KMS-11 (cell line): ENCODE measurements around the gene LDB2.
A peak's percentile ranks its signal among the peaks of the same experiment; 100 is the strongest.

Experiments used
- H2AFZ ChIP-seq: fragments of 200-600 bp; sonication (generic); 2 replicates; pipeline ENCODE4 v1.6.1; 2016; ENCODE audit warnings: antibody characterized with exemption, mixed run types, low read depth
- H3K27ac ChIP-seq: fragments of 200-600 bp; sonication (generic); 2 replicates; pipeline ENCODE4 v1.6.1; 2016; ENCODE audit warnings: mild to moderate bottlenecking, mixed run types
- H3K27me3 ChIP-seq: fragments of 200-600 bp; sonication (generic); 2 replicates; pipeline ENCODE4 v1.6.1; 2017; ENCODE audit warnings: mild to moderate bottlenecking, low read depth, mixed run types, moderate library complexity; ENCODE audit not compliant: insufficient read depth
- H3K36me3 ChIP-seq: fragments of 200-600 bp; sonication (generic); 2 replicates; pipeline ENCODE4 v1.6.1; 2017; ENCODE audit warnings: mild to moderate bottlenecking, mixed run types; ENCODE audit not compliant: insufficient read depth
- H3K4me1 ChIP-seq: fragments of 200-600 bp; sonication (generic); 2 replicates; pipeline ENCODE4 v1.6.1; 2016; ENCODE audit warnings: mild to moderate bottlenecking, low read depth, mixed run types; ENCODE audit not compliant: poor library complexity, severe bottlenecking
- H3K4me2 ChIP-seq: fragments of 200-600 bp; sonication (generic); 2 replicates; pipeline ENCODE4 v1.7.0; 2016; ENCODE audit warnings: mild to moderate bottlenecking, mixed run types
- H3K4me3 ChIP-seq: fragments of 200-600 bp; sonication (generic); IDR thresholded peaks from 2 replicates; pipeline ENCODE4 v1.6.1; 2017; ENCODE audit warnings: low read depth, low read length, mixed read lengths; ENCODE audit not compliant: insufficient read depth
- H3K79me2 ChIP-seq: fragments of 200-600 bp; sonication (generic); 2 replicates; pipeline ENCODE4 v1.6.1; 2016; ENCODE audit warnings: low read depth, mixed run types; ENCODE audit not compliant: insufficient read depth
- H3K9ac ChIP-seq: fragments of 200-600 bp; sonication (generic); 2 replicates; pipeline ENCODE4 v1.6.1; 2016; ENCODE audit warnings: mild to moderate bottlenecking, mixed run types
- H4K20me1 ChIP-seq: fragments of 200-600 bp; sonication (generic); 2 replicates; pipeline ENCODE4 v1.6.1; 2016; ENCODE audit warnings: mild to moderate bottlenecking, mixed run types; ENCODE audit not compliant: insufficient read depth
- CTCF ChIP-seq: fragments of 200-600 bp; sonication (generic); conservative IDR thresholded peaks from 2 replicates; pipeline ENCODE4 v1.6.1; 2017; ENCODE audit warnings: low read depth, mild to moderate bottlenecking, antibody characterized with exemption, low read length, moderate library complexity, mixed read lengths

Gene LDB2

GRCh38 chr4:16668488-16668887, 230.0 kb downstream of the LDB2 start:
- Histone ChIP-seq H3K4me1 (peaks cover 13% of the 10 kb centered on the region), H3K9ac (no peak overlapping the region), H3K4me2 (no peak overlapping the region), H3K27me3 (no peaks in the 10 kb centered on the region), H3K4me3 (no peak overlapping the region), H3K36me3 (no peaks in the 10 kb centered on the region), H3K79me2 (no peaks in the 10 kb centered on the region), H2AFZ (no peak overlapping the region), H4K20me1 (no peaks in the 10 kb centered on the region), H3K27ac (no peak overlapping the region)
- TF ChIP-seq CTCF, result no peak

DNA sequence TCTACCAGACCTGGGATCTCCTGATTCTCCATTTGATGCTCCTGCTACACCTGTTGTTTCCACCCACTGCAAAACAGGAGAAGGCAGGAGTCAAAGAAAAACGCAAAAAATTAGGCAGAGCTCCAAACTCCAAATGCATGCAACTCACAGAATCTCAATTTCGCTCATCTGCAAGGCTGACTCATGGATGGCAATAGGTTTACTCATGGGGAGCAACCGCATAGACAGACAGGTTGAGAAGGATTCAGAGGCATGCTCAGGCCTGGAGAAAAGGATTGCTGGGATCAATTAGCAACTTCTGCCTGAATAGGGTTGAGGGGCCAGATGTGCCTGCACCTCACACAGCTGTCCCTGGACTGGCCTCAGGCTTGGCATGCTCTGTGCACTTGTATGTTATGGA, 231.0 kb downstream of the LDB2 start:
- Histone ChIP-seq H4K20me1 (no peaks in the 10 kb centered on the region), H3K9ac (no peak overlapping the region), H2AFZ (no peak overlapping the region), H3K79me2 (no peaks in the 10 kb centered on the region), H3K36me3 (no peaks in the 10 kb centered on the region), H3K4me3 (no peak overlapping the region), H3K4me2 (no peak overlapping the region), H3K27me3 (no peaks in the 10 kb centered on the region), H3K4me1 (peaks cover 13% of the 10 kb centered on the region), H3K27ac (no peak overlapping the region)
- TF ChIP-seq CTCF, result no peak

- TF ChIP-seq CTCF, result no peak
- H3K4me2 ChIP-seq, result peak overlapping the region; percentile 59
- H2AFZ ChIP-seq, result no peak overlapping the region
- H3K4me3 ChIP-seq, result no peak overlapping the region
- H3K36me3 ChIP-seq, result no peaks in the 10 kb centered on the region
- no peaks in the 10 kb centered on the region for H4K20me1 ChIP-seq
- no peaks in the 10 kb centered on the region for H3K27me3 ChIP-seq
- H3K27ac ChIP-seq, result no peak overlapping the region
- no peaks in the 10 kb centered on the region for H3K79me2 ChIP-seq
- H3K4me1 ChIP-seq, result peaks cover 13% of the 10 kb centered on the region
- no peak overlapping the region for H3K9ac ChIP-seq
These were observed 232.4 kb downstream of the LDB2 start for GRCh38 chr4:16665942-16666551.

DNA sequence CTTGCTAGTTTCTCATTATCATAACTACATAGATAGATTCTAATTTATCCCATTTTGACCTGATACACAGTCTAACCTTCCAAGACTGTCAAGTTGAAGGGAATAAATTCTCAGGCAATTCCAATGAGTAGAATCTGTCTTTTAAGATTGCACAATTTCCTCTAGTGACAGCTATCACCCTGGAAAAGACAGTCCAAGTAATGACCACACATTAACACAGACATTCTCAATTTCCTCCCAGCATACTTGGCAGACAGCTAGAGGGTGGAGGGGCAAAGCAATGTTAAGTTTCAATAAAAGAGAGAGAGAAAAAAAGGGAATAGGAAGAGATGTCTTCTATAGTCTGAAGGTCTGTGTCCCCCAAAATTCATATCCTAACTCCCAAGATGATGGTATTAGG, 234.7 kb downstream of the LDB2 start:
- no peaks in the 10 kb centered on the region for H4K20me1 ChIP-seq
- H3K4me2 ChIP-seq, result no peak overlapping the region
- H3K79me2 ChIP-seq, result no peaks in the 10 kb centered on the region
- no peak for TF ChIP-seq CTCF
- peaks cover 13% of the 10 kb centered on the region for H3K4me1 ChIP-seq
- no peak overlapping the region for H2AFZ ChIP-seq
- H3K36me3 ChIP-seq, result no peaks in the 10 kb centered on the region
- no peak overlapping the region for H3K27ac ChIP-seq
- H3K9ac ChIP-seq, result no peak overlapping the region
- H3K27me3 ChIP-seq, result no peaks in the 10 kb centered on the region
- H3K4me3 ChIP-seq, result no peak overlapping the region
